Body of pancreas (tissue), 4 donors: ENCODE data around the gene HLA-DQB1.

ENCODE experiments used
- POLR2A ChIP-seq, 3 donors: fragments of 450-650 bp; IDR thresholded peaks; one replicate each; pipeline ENCODE4 v1.6.1; 2016; ENCODE audit warnings: antibody characterized with exemption in 3 of 3, mild to moderate bottlenecking in 2 of 3
- TF ChIP-seq, protein P1 (sequence below), 7 experiments: fragments of 450-650 bp in 4 of 7; fragments of 200-600 bp in 3 of 7; sonication (generic) in 3 of 7; IDR thresholded peaks; one replicate each; pipeline ENCODE4 v1.5.1; 2016 to 2019; ENCODE audit warnings: antibody characterized with exemption in 7 of 7

DNA sequence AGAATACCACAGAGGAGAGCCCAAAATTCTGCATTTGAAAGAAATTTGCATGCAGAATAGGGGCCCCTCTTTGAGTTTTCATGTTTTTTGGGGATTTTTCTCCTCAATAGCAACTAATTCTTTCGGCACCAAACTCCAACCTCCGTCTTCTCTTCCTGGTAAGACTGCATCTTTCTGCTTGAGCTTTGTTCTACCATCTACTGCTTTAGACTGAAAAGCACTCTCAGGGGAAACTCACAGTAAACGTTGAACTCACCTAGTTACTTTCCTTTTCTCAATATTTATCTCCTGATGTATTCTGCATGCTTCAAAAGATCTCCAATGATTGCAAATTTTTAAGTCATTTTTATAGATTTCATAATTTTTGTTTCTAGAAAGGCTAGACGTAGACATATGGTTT lies 36.9 kb upstream of the HLA-DQB1 start:
- TF ChIP-seq, protein P1, sequence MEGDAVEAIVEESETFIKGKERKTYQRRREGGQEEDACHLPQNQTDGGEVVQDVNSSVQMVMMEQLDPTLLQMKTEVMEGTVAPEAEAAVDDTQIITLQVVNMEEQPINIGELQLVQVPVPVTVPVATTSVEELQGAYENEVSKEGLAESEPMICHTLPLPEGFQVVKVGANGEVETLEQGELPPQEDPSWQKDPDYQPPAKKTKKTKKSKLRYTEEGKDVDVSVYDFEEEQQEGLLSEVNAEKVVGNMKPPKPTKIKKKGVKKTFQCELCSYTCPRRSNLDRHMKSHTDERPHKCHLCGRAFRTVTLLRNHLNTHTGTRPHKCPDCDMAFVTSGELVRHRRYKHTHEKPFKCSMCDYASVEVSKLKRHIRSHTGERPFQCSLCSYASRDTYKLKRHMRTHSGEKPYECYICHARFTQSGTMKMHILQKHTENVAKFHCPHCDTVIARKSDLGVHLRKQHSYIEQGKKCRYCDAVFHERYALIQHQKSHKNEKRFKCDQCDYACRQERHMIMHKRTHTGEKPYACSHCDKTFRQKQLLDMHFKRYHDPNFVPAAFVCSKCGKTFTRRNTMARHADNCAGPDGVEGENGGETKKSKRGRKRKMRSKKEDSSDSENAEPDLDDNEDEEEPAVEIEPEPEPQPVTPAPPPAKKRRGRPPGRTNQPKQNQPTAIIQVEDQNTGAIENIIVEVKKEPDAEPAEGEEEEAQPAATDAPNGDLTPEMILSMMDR (IDR thresholded peaks at IDR 0.05) = no peak
- no peak for TF ChIP-seq POLR2A (IDR thresholded peaks at IDR 0.05)
